MCF 10A (cell line): ENCODE data around the gene SLC35A4. TPM values are rescaled to one million over a fixed set of nuclear protein-coding genes. Genes with fewer than 3 reads are reported as not detected.

Experiments
- BruUV-seq: library from RNA; stranded (reverse); fragments of 400-500 nt; replicated peaks from 2 replicates; lab custom pipeline; 2021; lab: Mats Ljungman, UMichigan
- CTCF ChIA-PET: fragments of 300-600 bp; sonication (Branson Sonifier 250); formaldehyde crosslinking; extraction: SDS; loops from one replicate; lab custom pipeline; 2021; ENCODE audit warnings: antibody characterized with exemption, inconsistent platforms; lab: Yijun Ruan, JAX
- POLR2A ChIA-PET: fragments of 300-600, 350-650 bp; sonication (Branson Sonifier 250); formaldehyde crosslinking; extraction: SDS; loops from one replicate; lab custom pipeline; 2020; ENCODE audit warnings: antibody characterized with exemption, inconsistent platforms; lab: Yijun Ruan, JAX
- DNase-seq: peaks from one replicate; pipeline ENCODE4 v3.0.0-alpha.2; 2018; ENCODE audit not compliant: unreplicated experiment
- H3K27ac Mint-ChIP-seq: one replicate; pipeline ENCODE4 v1.8.0; 2022; ENCODE audit warnings: mild to moderate bottlenecking, low read depth, mixed read lengths; ENCODE audit not compliant: unreplicated experiment
- H3K27me3 Mint-ChIP-seq: one replicate; pipeline ENCODE4 v1.8.0; 2022; ENCODE audit warnings: mixed read lengths; ENCODE audit not compliant: insufficient read depth, unreplicated experiment
- H3K36me3 Mint-ChIP-seq: one replicate; pipeline ENCODE4 v1.8.0; 2022; ENCODE audit warnings: mild to moderate bottlenecking, moderate library complexity, mixed read lengths; ENCODE audit not compliant: insufficient read depth, unreplicated experiment
- H3K4me1 Mint-ChIP-seq: one replicate; pipeline ENCODE4 v1.8.0; 2022; ENCODE audit warnings: mixed read lengths; ENCODE audit not compliant: insufficient read depth, unreplicated experiment
- H3K4me3 Mint-ChIP-seq: one replicate; pipeline ENCODE4 v1.8.0; 2022; ENCODE audit warnings: mild to moderate bottlenecking, moderate library complexity, mixed read lengths; ENCODE audit not compliant: unreplicated experiment
- H3K9me3 Mint-ChIP-seq: one replicate; pipeline ENCODE4 v1.8.0; 2022; ENCODE audit warnings: mixed read lengths; ENCODE audit not compliant: unreplicated experiment
- CTCF ChIP-seq: fragments of 200-600 bp; IDR thresholded peaks from one replicate; pipeline ENCODE4 v1.8.0; 2022; ENCODE audit warnings: antibody characterized with exemption, mild to moderate bottlenecking; ENCODE audit not compliant: unreplicated experiment
- intact Hi-C: fragments of 100-400 bp; cut with micrococcal nuclease; formaldehyde crosslinking; loops from 2 replicates; pipeline ENCODE4 v1.14.1; 2022
- total RNA-seq: library from RNA; stranded (reverse); gene quantifications from 2 replicates; pipeline ENCODE4 v1.2.3, GENCODE V29; 2022

Gene SLC35A4
- total RNA-seq, 1 experiment from 2014 or later = 84.0 TPM

DNA sequence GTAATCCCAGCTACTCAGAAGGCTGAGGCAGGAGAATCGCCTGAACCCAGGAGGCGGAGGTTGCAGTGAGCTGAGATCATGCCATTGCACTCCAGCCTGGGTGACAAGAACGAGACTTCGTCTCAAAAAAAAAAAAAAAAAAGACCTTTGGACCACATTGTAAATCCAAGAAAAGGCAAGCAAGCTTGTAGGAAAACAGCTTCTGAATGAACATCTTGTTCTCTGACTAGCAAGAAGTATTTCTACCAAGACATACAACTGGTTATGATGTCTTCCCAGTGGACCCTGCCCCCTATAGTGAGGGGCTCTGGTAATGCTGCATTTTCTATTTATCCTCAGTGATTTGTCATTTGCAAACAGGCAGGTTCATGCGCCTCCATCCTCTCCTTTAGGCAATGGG is 21.7 kb upstream of the SLC35A4 start:
- POLR2A ChIA-PET = no interaction called here
- Mint-ChIP-seq H3K36me3 (peaks cover 92% of the 10 kb centered on the region), H3K27me3 (no peaks in the 10 kb centered on the region), H3K4me1 (peaks cover 14% of the 10 kb centered on the region), H3K27ac (no peak overlapping the region), H3K4me3 (no peak overlapping the region), H3K9me3 (no peaks in the 10 kb centered on the region)
- intact Hi-C loops = loop anchor here (10.0 kb wide), 1 partner anchor 298 kb away; no protein-coding TSS in a partner anchor
- BruUV-seq = no TSS peak
- no peak for TF ChIP-seq CTCF
- no peak for DNase-seq
- CTCF ChIA-PET = interaction anchor here (0.6 kb wide), 1 partner anchor 14 kb away, joined by 3 read pairs; the partner anchor contains the start of gene SRA1

- Mint-ChIP-seq H3K27me3 (no peaks in the 10 kb centered on the region), H3K36me3 (peaks cover 87% of the 10 kb centered on the region), H3K9me3 (no peaks in the 10 kb centered on the region), H3K4me3 (no peak overlapping the region), H3K4me1 (peaks cover 27% of the 10 kb centered on the region), H3K27ac (no peak overlapping the region)
- CTCF ChIA-PET = interaction anchor here (0.6 to 0.8 kb wide), 2 partner anchors 13 to 300 kb away, joined by 3 to 4 read pairs; no protein-coding TSS in a partner anchor
- no peak for DNase-seq
- no peak for TF ChIP-seq CTCF
- POLR2A ChIA-PET = interaction anchor here (0.7 to 4.7 kb wide), 2 partner anchors 90 to 100 kb away, joined by 3 to 120 read pairs; partner anchors contain the start of genes IK and NDUFA2
- intact Hi-C loops = loop anchor here (5.0 to 10.0 kb wide), 2 partner anchors 143 to 300 kb away; partner anchors contain the start of gene ANKHD1
- no TSS peak for BruUV-seq
Measured at GRCh38 chr5:140544986-140545385, 19.6 kb upstream of the SLC35A4 start.

GRCh38 chr5:140545606-140546005 is 19.0 kb upstream of the SLC35A4 start:
- no peak overlapping the region for H3K4me3 Mint-ChIP-seq
- no peak for DNase-seq
- no peaks in the 10 kb centered on the region for H3K27me3 Mint-ChIP-seq
- no peak overlapping the region for H3K27ac Mint-ChIP-seq
- no peaks in the 10 kb centered on the region for H3K9me3 Mint-ChIP-seq
- POLR2A ChIA-PET = interaction anchor here (0.6 to 6.1 kb wide), 11 partner anchors 8 to 413 kb away, joined by 3 to 188 read pairs (median 19); partner anchors contain the start of genes ANKHD1, APBB3, IK and NDUFA2
- intact Hi-C loops = loop anchor here (5.0 to 10.0 kb wide), 2 partner anchors 143 to 301 kb away; partner anchors contain the start of gene ANKHD1
- H3K36me3 Mint-ChIP-seq = peaks cover 87% of the 10 kb centered on the region
- CTCF ChIA-PET = interaction anchor here (1.4 kb wide), 1 partner anchor 20 kb away, joined by 5 read pairs; no protein-coding TSS in a partner anchor
- H3K4me1 Mint-ChIP-seq = peaks cover 27% of the 10 kb centered on the region
- TF ChIP-seq CTCF = no peak
- no TSS peak for BruUV-seq

DNA sequence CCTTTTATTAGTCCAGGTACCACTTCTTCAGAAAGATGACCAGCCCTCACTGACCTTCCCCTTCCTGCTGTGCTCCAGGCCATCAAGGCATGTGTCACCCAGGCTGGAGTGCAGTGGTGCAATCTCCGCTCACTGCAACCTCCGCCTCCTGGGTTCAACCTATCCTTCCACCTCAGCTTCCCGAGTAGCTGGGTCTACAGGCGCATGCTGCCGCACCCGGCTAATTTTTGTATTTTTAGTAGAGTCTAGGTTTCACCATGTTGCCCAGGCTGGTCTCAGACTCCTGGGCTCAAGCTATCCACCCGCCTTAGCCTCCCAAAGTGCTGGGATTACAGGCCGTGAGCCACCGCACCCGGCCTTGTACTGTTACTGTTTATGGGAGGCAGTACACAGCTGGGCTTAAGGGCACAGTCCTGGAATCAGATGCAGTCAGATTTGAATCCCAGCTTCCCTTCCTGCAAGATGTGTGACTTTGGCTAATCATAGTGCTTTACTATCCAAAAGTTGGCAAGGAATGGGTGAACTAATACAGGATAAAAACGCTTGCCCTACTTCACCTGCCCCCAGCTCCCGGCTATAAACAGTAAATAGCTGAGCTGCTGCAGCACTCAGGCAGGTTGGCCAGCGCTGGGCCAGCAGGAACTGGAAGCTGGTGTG is 17.6 kb upstream of the SLC35A4 start:
- peak; percentile 80 for DNase-seq
- intact Hi-C loops = loop anchor here (1.0 to 10.0 kb wide), 4 partner anchors 88 to 302 kb away; partner anchors contain the start of genes ANKHD1 and TMCO6

More for the DNA sequence above, 17.6 kb upstream of the SLC35A4 start:
- peak overlapping the region; percentile 80 for H3K27ac Mint-ChIP-seq
- ChIA-PET CTCF (interaction anchor here (0.5 to 3.3 kb wide), 30 partner anchors 9 to 1423 kb away, joined by 3 to 42 read pairs (median 6); partner anchors contain the start of genes CD14, IK, NDUFA2 and SRA1), POLR2A (interaction anchor here (0.7 to 6.1 kb wide), 37 partner anchors 10 to 1423 kb away, joined by 3 to 188 read pairs (median 5); partner anchors contain the start of genes ANKHD1, APBB3, CD14 and HARS1)
- no peaks in the 10 kb centered on the region for H3K27me3 Mint-ChIP-seq
- no peak for TF ChIP-seq CTCF
- peak overlapping the region; percentile 77 for H3K4me3 Mint-ChIP-seq
- H3K36me3 Mint-ChIP-seq = peaks cover 87% of the 10 kb centered on the region
- BruUV-seq = no TSS peak
- H3K4me1 Mint-ChIP-seq = peaks cover 27% of the 10 kb centered on the region
- H3K9me3 Mint-ChIP-seq = no peaks in the 10 kb centered on the region
